Superior temporal gyrus (tissue), 1 donor: ENCODE measurements around the gene UIMC1.
"Not testable (repeated sequence)": the region's sequence is repeated elsewhere in the genome, so short reads cannot be mapped to it uniquely, and the experiment has no call there.

Experiments
- DNase-seq: peaks from one replicate; pipeline ENCODE4 v3.0.0-alpha.2; 2016; ENCODE audit errors: extremely low spot score

UIMC1 gene

DNA sequence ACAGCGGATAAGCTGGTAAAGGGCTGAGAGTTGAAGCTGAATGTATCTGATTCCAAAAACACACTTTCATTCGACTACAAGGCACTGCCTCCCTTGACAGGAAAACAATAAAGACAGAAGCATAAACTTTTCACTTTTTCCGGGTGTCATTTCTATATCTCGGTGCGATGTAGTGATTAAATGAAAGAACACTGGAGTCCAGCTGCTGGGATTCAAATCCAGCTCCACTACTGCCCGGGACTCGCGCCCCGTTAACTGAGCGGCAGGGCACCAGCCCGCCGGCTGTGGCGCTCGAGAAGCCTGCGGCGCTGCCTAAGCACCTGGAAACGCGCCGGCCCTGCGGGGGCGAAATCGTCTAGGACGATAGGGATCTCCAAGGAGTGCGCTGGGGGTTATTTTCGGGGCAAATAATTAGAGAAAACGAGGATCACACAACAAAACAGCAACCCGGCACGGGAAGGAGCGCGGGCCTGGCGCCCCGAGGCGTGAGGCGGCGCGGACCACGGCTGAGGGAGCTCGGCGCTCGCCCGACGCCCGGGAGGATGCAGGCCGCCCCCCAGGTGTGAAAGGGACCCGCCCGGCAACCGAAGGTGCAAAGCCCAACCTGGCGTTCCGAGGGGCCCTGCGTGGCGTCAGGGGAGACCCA lies 837 bp downstream of the UIMC1 start:
- DNase-seq, result peak; percentile 82

DNA sequence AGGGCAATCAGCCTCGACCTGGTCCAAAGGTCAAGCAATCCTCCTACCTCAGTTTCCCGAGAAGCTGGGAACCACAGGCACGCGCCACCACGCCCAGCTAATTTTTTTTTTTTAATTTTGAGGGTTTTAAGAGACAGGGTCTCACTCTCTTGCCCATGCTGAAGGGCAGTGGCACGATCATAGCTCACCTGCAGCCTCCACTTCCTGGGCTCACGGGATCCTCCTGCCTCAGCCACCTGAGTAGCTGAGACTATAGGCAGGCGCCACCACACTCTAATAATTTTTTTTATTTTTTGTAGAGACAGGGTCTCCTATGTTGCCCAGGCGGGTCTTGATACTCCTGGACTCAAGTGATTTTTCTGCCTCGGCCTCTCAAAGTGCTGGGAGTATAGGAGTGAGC lies 1.6 kb downstream of the UIMC1 start:
- no peak for DNase-seq

DNA sequence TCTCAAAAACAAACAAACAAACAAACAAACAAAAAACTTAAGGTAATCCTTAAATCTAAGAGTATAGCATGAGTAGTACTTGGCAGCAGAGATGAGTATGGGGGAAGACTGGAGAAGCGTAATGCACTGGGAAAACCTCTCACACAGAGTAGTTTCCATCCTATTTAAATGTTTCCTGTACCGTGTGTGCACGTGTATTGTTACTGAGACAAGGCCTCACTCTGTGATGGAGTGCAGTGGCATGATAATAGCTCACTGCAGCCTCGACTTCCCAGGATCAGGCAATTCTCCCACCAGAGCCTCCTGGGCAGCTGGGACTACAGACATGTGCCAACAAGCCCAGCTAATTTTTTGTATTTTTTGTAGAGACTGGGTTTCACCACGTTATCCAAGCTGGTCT lies 2.9 kb downstream of the UIMC1 start:
- no peak for DNase-seq

DNA sequence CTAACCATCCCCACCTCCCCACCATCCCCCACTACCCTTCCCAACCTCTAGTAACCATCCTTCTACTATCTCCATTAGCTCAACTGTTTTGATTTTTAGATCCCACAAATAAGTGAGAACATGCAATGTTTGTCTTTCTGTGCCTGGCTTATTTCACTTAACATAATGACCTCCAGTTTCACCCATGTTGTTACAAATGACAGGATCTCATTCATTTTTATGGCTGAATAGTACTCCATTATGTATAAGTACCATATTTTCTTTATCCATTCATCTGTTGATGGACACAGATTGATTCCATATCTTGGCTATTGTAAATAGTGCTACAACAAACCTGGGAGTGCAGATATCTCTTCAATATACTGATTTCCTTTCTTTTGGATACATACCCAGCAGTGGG lies 7.1 kb downstream of the UIMC1 start:
- not testable (repeated sequence) for DNase-seq

DNA sequence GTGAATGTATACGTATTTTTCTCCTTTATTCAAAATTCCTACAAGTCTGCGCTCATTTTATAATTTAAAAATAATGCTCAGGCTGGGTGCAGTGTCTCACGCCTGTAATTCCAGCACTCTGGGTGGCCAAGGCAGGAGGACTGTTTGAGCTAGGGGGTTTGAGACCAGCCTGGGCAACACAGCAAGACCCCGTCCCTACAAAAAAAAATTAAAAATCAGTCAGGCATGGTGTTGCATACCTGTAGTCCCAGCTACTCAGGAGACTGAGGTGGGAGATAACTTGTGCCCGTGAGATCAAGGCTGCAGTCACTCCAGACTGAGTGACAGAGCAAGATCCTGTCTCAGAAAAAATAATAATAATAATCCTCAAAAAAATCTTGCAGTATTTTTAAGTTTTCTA lies 7.8 kb downstream of the UIMC1 start:
- no peak for DNase-seq

DNA sequence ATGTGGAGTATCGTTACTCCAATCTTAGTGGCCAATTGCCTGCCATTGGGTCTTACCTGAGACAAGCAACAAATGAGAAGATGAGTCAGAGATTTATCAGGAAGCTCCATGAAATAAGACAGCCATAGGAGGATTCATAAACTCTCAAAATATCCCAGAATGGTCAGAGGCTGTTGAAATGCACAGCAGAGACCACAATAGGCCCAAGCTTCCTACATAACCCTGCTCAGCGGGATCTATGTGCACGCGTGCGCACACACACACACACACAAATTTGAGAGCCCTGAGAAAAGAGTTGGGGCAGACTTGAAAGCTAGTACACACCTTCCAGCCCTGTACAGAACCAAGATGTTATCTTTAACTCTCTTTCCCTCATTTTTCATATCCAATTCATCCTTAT lies 9.8 kb downstream of the UIMC1 start:
- DNase-seq, result no peak

DNA sequence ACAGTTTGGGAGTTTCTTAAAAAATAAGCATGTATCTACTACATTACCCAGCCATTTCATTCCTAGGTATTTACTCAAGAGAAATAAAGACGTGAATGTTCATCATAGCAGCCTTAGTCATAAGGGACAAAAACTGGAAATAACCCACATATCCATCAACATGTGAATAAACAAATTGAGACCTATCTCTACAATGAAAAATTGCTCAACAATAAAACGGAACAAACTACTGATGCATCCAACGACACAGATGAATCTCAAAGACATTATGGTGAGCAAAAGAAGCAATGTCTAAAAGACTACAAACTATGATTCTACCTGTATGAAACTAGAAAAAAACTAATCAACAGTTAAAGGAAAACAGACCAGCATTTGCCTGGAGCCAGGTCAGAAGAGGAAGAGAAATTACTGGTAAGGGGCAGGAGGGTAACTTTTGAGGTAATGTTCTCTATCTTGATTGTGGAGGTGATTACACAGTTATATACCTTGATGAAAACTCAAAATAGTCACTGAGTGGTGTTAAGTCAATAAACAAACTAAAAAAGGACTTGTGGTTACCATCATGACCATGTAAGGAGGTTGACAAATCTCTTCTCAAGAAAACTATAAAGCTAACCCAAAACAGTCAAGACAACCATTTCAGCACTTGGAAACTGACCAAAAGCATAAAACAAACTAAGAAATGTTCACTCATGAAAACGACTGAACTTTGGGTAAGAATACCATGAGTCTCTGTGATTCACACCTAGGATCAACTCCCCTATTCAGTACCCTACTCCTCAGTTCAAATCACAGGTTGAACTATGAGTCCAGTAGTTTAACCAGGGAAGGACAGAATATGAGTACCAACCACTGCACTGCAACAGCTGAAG lies 10.4 kb downstream of the UIMC1 start:
- no peak for DNase-seq

DNA sequence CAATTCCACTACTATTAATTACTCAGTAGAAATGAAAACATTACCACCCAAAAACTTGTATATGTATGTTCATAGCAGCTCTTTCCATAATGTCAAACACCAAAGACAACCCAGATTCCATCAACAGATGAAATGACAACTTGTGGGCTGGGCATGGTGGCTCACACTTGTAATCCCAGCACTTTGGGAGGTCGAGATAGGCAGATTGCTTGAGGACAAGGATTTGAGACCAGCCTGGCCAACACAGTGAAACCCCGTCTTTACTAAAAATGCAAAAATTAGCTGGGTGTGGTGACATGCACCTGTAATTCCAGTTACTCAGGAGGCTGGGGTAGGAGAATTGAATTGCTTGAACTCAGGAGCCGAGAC lies 11.5 kb downstream of the UIMC1 start:
- no peak for DNase-seq

DNA sequence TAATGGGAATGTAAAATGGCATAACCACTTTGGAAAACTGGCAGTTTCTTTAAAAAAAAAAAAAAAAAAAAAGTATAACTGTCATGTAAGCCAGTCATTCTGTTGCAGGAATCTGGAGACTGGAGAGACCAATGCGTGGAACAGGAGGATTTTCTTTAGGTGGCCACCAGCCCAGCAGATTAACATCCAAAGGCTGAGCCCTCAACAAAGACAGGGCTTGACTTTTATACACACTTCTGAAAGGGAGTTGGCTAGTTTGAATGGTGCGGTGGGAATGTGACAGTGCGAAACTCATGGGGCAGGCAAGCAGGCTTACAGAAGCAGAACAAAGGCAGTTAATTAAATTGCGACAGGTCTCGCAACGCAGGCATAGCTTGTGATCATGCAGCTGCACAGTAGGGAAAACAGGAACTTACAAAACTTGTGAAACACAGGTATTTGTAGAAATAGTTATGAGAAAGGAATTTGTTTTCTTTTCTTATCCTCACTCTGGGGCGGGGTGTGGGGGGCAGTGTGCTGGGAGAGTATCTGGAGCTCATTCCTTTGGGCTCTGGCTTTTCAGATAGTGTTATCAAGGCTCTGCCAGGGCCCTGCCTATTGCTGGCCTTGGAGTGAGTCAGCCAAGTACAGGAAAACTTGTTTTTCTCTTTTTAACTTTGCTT lies 12.0 kb downstream of the UIMC1 start:
- DNase-seq, result no peak

DNA sequence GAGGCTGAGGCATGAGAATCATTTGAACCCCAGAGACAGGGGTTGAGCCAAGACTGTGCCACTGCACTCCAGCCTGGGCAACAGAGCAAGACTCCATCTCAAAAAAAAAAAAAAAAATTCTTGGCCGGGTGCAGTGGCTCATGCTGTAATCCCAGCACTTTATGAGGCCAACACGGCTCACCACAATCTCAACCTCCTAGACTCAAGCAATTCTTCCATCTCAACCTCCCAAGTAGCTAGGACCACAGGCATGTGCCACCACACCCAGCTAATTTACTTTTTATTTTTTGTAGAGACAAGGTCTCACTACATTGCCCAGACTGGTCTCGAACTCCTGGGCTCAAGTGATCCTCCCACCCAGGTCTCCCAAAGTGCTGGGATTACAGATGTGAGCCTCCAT lies 13.5 kb downstream of the UIMC1 start:
- not testable (repeated sequence) for DNase-seq

DNA sequence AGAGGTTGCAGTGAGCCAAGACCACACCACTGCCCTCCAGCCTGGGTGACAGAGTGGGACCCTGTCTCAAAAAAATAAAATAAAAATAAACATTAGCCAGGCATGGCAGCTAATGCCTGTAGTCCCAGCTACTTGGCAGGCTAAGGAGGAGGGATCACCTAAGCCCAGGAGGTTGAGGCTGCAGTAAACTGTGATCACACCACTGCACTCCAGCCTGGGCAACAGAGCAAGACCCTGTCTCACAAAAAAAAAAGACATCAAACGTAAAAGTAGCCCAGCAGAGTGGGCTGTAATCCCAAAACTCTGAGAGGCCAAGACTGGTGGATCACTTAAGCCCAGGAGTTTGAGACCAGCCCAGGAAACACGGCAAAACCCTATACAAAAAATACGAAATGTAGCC lies 19.0 kb downstream of the UIMC1 start:
- DNase-seq, result no peak

DNA sequence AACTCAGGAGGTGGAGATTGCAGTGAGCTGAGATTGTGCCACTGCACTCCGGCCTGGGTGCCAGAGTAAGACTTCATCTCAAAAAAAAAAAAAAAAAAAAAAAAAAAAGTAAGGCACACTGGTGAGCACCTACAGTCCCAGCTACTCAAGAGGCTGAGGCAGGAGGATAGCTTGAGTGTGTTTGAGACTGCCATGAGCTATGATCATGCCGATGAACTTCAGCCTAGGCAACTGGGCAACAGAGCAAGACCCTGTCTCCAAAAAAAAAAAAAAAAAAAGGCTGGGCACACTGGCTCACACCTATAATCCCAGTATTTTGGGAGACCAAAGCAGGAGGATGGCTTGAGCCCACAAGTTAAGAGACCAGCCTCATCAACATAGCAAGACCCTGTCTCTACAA lies 20.3 kb downstream of the UIMC1 start:
- DNase-seq, result no peak

DNA sequence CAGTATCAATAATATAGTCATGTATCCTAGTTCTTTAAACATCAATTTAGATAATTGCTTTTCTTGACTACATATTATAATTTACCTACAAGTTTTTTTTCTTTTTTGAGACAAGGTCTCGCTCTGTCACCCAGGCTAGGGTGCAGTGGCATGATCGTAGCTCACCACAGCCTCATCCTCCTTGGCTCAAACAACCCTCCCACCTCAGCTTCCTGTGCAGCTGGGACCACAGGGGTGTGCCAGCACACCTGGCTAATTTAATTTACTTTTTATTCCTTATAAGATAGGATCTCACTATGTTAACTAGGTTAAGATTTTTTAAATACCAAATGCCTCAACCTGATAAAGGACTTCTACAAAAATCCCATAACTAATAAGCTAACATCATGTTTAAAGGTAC lies 21.1 kb downstream of the UIMC1 start:
- DNase-seq, result no peak

DNA sequence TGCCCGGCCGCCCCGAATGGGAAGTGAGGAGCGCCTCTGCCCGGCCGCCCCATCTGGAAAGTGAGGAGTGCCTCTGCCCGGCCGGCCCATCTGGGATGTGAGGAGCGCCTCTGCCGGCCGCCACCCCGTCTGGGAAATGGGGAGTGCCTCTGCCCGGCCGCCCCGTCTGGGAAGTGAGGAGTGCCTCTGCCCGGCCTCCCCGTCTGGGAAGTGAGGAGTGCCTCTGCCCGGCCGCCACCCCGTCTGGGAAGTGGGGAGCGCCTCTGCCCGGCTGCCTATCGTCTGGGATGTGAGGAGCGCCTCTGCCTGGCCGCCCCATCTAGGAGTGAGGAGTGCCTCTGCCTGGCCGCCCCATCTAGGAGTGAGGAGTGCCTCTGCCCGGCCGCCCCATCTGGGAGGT lies 22.4 kb downstream of the UIMC1 start:
- not testable (repeated sequence) for DNase-seq

DNA sequence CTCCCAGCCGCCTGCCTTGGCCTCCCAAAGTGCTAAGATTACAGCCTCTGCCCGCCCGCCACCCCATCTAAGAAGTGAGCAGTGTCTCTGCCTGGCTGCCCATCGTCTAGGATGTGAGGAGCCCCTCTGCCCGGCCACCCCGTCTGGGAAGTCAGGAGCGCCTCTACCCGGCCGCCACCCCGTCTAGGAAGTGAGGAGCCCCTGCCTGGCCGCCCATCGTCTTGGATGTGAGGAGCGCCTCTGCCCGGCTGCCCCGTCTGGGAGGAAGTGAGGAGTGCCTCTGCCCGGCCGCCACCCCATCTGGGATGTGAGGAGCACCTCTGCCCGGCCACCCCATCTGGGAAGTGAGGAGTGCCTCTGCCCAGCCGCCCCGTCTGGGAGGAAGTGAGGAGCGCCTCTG lies 23.0 kb downstream of the UIMC1 start:
- DNase-seq, result not testable (repeated sequence)

DNA sequence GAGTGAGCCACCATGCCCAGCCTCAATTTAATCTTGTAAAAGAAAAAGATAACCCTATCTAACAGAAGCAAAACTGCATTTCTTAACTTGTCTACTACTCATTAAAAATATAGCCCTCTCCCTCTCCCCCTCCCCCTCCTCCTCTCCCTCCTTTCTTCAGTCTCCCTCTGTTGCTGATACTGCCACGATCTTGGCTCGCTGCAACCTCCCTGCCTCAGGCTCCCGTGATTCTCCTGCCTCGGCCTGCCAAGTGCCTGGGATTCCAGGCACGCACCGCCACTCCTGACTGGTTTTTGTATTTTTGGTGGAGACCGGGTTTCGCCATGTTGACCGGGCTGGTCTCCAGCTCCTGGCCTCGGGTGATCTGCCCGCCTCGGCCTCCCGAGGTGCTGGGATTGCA lies 23.5 kb downstream of the UIMC1 start:
- not testable (repeated sequence) for DNase-seq

DNA sequence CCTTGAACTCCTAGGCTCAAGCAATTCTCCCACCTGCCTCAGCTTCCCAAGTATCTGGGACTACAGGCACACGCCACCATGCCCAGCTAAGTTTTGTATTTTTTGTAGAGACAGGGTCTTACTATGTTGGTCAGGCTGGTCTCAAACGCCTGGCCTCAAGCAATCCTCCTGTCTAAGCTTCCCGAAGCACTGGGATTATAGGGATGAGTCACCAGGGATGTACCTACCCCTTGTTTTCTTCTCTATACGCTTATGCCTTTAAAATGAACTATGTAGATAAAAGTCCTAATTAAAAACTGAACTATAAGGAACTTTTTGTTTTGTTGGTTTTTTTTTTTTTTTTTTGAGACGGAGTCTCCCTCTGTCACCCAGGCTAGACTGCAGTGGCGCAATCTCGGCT lies 25.8 kb downstream of the UIMC1 start:
- no peak for DNase-seq

DNA sequence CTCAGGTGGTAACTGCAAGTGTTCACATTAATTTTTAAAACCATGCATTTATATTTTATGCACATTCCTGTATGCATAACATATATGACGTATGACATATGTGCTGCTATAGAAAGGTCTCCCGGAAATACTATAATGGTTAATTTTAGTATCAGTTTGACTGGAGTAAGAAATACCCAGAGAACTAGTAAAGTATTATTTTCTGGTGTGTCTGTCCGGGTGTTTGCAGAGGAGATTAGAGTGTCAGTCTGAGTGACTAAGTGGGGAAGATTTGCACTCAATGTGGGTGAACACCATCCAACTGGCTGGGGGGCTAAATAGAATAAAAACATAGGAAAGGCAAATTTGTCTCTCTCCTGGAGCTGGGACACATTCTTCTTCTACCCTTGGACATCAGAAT lies 26.9 kb downstream of the UIMC1 start:
- DNase-seq, result no peak

DNA sequence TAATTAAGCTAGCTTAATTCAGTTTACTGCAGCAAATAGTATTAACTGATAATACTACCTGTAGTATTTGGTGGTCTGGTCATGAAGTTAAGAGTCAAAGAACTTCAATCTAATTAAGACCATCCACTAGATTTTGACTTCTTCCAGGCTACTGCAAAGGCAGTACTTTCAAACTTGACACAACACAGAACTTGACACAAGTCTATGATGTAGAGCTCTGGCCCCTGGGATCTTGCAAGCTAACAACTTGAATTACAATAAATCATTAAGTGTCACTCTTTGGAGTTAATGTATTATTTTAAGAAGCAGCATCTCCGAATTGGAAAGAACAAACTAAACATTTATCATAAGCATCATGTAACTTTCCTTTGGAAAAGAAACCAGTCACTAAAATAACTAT lies 40.9 kb downstream of the UIMC1 start:
- DNase-seq, result no peak

DNA sequence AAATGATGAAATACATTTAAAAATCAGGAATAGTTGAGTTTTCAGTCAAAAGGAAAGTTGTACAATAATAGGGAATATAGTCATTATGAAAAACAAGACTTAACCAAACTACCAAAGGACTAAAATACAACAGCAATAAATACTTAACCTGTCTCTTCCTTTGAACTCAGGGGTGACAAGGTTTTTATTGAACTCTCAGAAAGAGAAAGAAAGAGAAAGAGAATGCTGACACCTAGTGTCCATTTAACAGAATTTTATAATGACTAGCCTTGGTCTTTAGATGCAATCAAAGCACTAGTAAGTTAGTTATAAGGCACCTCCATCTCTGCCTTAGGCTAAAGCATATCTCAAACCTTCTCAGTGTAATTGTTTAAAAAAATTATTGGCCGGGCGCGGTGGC lies 47.5 kb downstream of the UIMC1 start:
- peak; percentile 77 for DNase-seq

DNA sequence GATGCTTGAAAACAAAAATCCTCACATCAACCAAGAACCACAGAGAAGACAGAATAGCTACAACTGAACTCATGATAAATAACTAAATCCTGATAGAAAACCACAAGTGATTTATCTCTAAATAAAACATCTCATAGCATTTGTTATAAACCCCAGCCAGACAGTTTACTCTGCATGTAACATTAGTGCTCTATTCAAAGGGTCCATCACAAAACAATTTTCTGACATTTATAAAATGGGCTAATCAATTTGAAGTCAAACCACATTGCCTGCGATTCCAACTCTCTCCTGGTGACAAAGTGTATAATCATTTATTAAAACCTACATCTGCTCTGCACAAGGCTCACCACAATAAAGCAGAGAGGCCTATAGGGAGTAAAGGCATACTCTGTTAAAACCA lies 49.8 kb downstream of the UIMC1 start:
- no peak for DNase-seq

DNA sequence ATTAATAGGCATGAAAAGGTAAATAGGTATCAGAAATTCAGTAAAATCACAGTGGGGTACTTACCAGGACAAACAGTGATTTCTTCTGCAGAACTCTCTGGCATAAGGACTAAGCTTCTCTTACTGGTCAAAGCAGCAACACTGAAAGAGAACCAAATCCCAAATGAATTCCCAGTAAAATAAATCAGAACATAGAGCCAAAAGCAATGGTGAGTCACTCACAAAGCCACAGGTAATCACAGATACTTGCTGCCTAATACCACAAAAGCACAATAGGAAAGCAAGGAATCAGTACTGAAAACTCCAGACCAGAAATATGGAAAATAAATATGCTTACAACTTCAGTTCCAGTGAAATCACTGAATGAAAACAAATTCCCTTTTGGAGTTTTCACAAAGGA lies 50.7 kb downstream of the UIMC1 start:
- no peak for DNase-seq

DNA sequence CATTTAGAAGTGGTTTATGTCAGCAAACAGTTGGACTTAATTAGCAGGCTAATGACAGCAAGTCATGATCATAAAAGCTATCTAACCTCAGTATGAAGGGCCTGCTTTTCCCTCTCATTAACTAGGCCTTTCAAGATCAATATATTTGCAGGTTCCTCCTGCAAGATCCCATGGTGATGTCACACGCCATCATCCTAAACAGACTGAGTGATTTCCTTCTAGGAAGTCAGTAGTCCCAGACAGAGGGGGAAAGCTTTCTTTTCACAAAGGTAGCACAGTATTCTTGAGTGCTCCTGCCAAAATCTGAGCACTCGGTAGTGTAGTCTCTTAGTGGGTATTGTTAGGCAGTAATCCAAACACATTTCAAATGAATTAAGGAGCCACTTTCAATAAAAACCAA lies 52.5 kb downstream of the UIMC1 start:
- DNase-seq, result no peak
